Endothelial cell of umbilical vein (primary cell): ENCODE data around the gene CDC40. TPM values are rescaled to one million over a fixed set of nuclear protein-coding genes. Genes with fewer than 3 reads are reported as not detected.

ENCODE experiments used
- BruUV-seq: library from RNA; stranded (reverse); fragments of 400-500 nt; replicated peaks from 2 replicates; lab custom pipeline; 2021; lab: Mats Ljungman, UMichigan
- CTCF ChIA-PET: fragments of 300-600, 350-600 bp; sonication (Branson Sonifier 250); formaldehyde crosslinking; loops from one replicate; lab custom pipeline; 2021; ENCODE audit warnings: antibody characterized with exemption, inconsistent platforms; lab: Charles Lee
- POLR2A ChIA-PET: fragments of 300-600, 350-600 bp; sonication (Branson Sonifier 250); formaldehyde crosslinking; loops from one replicate; lab custom pipeline; 2021; ENCODE audit warnings: antibody characterized with exemption, inconsistent platforms; lab: Charles Lee
- DNase-seq: peaks from one replicate; pipeline ENCODE4 v3.0.0-alpha.2; 2011; ENCODE audit warnings: low read depth, low spot score
- FAIRE-seq: peaks from 2 replicates; lab custom pipeline; 2011; peaks lifted over from hg19 to GRCh38; lab: Jason Lieb, UNC
- H2AFZ ChIP-seq: 2 replicates; pipeline ENCODE4 v1.6.0; 2012; ENCODE audit warnings: low read depth, low read length, control low read depth, inconsistent platforms
- H3K27ac ChIP-seq: 2 replicates; pipeline ENCODE4 v1.5.1; 2011; ENCODE audit warnings: low read depth, mild to moderate bottlenecking, control low read depth, low read length, moderate library complexity; ENCODE audit not compliant: insufficient read depth
- H3K27me3 ChIP-seq, 2 experiments: 2 replicates each; pipeline versions ENCODE4 v1.6.0 to v1.6.1; 2011; ENCODE audit warnings: low read length in 2 of 2, mixed read lengths in 1 of 2; ENCODE audit not compliant: control insufficient read depth in 2 of 2, insufficient read depth in 2 of 2
- H3K36me3 ChIP-seq, 2 experiments: 2 replicates in 1 of 2; 3 replicates in 1 of 2; pipeline ENCODE4 v1.5.1; 2011; ENCODE audit warnings: low read length in 2 of 2, mild to moderate bottlenecking in 1 of 2, moderate library complexity in 1 of 2; ENCODE audit not compliant: control insufficient read depth in 2 of 2, insufficient read depth in 2 of 2; ENCODE audit errors: extremely low read depth in 1 of 2
- H3K4me1 ChIP-seq: 3 replicates; pipeline ENCODE4 v1.5.1; 2011; ENCODE audit warnings: mild to moderate bottlenecking, low read length; ENCODE audit not compliant: control insufficient read depth, insufficient read depth; ENCODE audit errors: extremely low read depth
- H3K4me2 ChIP-seq: 2 replicates; pipeline ENCODE4 v1.6.1; 2011; ENCODE audit warnings: low read length, control low read depth, mixed read lengths; ENCODE audit not compliant: insufficient read depth
- H3K4me3 ChIP-seq, 3 experiments: fragments of 200-600 bp in 1 of 3; sonication (generic), shearing (Covaris generic) in 1 of 3; replicated peaks in 1 of 3; 2 replicates each; pipeline ENCODE4 v1.5.1; 2011 to 2016; ENCODE audit warnings: control low read depth in 3 of 3, low read length in 3 of 3, mild to moderate bottlenecking in 2 of 3, inconsistent platforms in 1 of 3, low read depth in 1 of 3, moderate library complexity in 1 of 3; ENCODE audit not compliant: insufficient read depth in 1 of 3
- H3K79me2 ChIP-seq: 2 replicates; pipeline ENCODE4 v1.6.0; 2012; ENCODE audit warnings: low read length, inconsistent platforms; ENCODE audit not compliant: control insufficient read depth, insufficient read depth
- H3K9ac ChIP-seq: replicated peaks from 2 replicates; pipeline ENCODE3; 2011; ENCODE audit warnings: low read length, control low read depth; ENCODE audit not compliant: insufficient read depth; ENCODE audit errors: extremely low read depth
- H3K9me1 ChIP-seq: replicated peaks from 3 replicates; pipeline ENCODE4 v1.6.0; 2011; ENCODE audit warnings: mild to moderate bottlenecking, low read length; ENCODE audit not compliant: control insufficient read depth, insufficient read depth; ENCODE audit errors: extremely low read depth
- H3K9me3 ChIP-seq: replicated peaks from 2 replicates; pipeline ENCODE4 v1.5.1; 2012; ENCODE audit warnings: low read length, inconsistent platforms; ENCODE audit not compliant: control insufficient read depth, insufficient read depth
- H4K20me1 ChIP-seq: replicated peaks from 2 replicates; pipeline ENCODE3; 2011; ENCODE audit warnings: mild to moderate bottlenecking, low read length; ENCODE audit not compliant: control insufficient read depth, insufficient read depth; ENCODE audit errors: extremely low read depth
- CTCF ChIP-seq, 2 donors: IDR thresholded peaks; 1 replicate in 1 of 2; 2 replicates in 1 of 2; pipeline ENCODE4 v1.5.1; 2011; ENCODE audit warnings: low read length in 2 of 2, mild to moderate bottlenecking in 2 of 2, moderate library complexity in 2 of 2, control low read depth in 1 of 2, inconsistent platforms in 1 of 2, low read depth in 1 of 2; ENCODE audit not compliant: insufficient read depth in 1 of 2; ENCODE audit errors: extremely low read depth in 1 of 2
- EZH2 ChIP-seq: IDR thresholded peaks from 2 replicates; pipeline ENCODE4 v1.6.1; 2012; ENCODE audit warnings: borderline replicate concordance, low read depth, mild to moderate bottlenecking, moderate library complexity, low read length, inconsistent platforms; ENCODE audit not compliant: severe bottlenecking
- FOS ChIP-seq: IDR thresholded peaks from 2 replicates; pipeline ENCODE4 v1.6.1; 2011; ENCODE audit warnings: mild to moderate bottlenecking, low read length, moderate library complexity, borderline replicate concordance; ENCODE audit not compliant: insufficient read depth
- GATA2 ChIP-seq: IDR thresholded peaks from 2 replicates; pipeline ENCODE4 v1.7.0; 2011; ENCODE audit warnings: low read depth, mild to moderate bottlenecking, moderate library complexity, mixed read lengths, low read length; ENCODE audit not compliant: insufficient read length, insufficient read depth
- POLR2AphosphoS5 ChIP-seq: IDR thresholded peaks from 2 replicates; pipeline ENCODE4 v1.6.1; 2012; ENCODE audit warnings: low read depth, mild to moderate bottlenecking, control low read depth, low read length, moderate library complexity; ENCODE audit not compliant: insufficient read depth
- dilution Hi-C: fragments of 300-500 bp; cut with MboI; formaldehyde crosslinking; loops from one replicate; pipeline ENCODE4 v1.15.0; 2019; ENCODE audit warnings: low sequenced_read_pairs; ENCODE audit not compliant: extremely low pct_ligation_motif_present
- intact Hi-C: fragments of 100-400 bp; cut with micrococcal nuclease; formaldehyde crosslinking; loops from one replicate; pipeline ENCODE4 v1.10.0; 2022
- polyA plus RNA-seq, 4 experiments: library from polyadenylated mRNA; depleted of rRNA in 3 of 4; stranded (reverse) in 3 of 4; unstranded in 1 of 4; fragments of >200 nt; gene quantifications; 2 replicates each; pipeline versions ENCODE4 v1.2.1 to v1.2.3, GENCODE V29; 2011 to 2012; ENCODE audit warnings: missing spikeins in 1 of 4
- total RNA-seq: library from RNA; stranded (reverse); gene quantifications from 2 replicates; pipeline ENCODE4 v1.2.3, GENCODE V29; 2021
- TF ChIP-seq, protein P1 (sequence below): IDR thresholded peaks from 2 replicates; pipeline ENCODE4 v1.6.1; 2011; ENCODE audit not compliant: insufficient read depth, insufficient read length

The CDC40 gene
- total and polyA plus RNA-seq, 2 donors (not counting 3 experiments of a cell fraction or from before 2014, with no cell fraction given): 7.2 to 18.5 TPM

DNA sequence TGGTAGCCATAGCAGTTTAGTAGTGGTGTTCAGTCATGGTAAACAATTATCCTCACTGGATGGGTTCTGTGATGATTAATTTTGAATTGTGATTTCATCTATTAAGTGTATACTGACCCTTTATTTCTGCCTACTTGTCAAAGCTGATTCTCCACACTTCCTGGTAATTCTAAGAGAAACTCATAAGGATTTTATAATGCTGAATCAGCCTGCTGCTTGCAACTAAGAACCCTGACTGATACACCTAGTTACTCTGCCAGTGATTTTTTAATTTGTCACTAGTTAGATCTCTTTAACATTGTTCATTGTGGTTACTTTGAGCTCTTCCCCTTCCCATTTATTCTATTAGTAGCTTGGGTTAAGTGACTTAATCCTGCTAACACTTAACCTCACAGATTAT, 8.6 kb downstream of the CDC40 start:
- Histone ChIP-seq H3K9me1 (no peaks in the 10 kb centered on the region), H3K9ac (no peak overlapping the region), H3K79me2 (peaks cover 70% of the 10 kb centered on the region), H3K36me3 (no peaks in the 10 kb centered on the region), H3K27me3 (no peaks in the 10 kb centered on the region), H3K4me2 (no peak overlapping the region), H3K27ac (no peak overlapping the region), H3K4me1 (peaks cover 17% of the 10 kb centered on the region), H4K20me1 (peaks cover 6% of the 10 kb centered on the region), H2AFZ (no peak overlapping the region), H3K9me3 (no peaks in the 10 kb centered on the region), H3K4me3 (no peak overlapping the region)
- no TSS peak for BruUV-seq
- ChIA-PET POLR2A (no interaction called here), CTCF (interaction anchor here (1.1 to 1.3 kb wide), 2 partner anchors 10 to 11 kb away, joined by 4 to 5 read pairs; no protein-coding TSS in a partner anchor)
- DNase-seq: no peak
- dilution Hi-C loops (no loop called here), intact Hi-C loops (loop anchor here (10.0 kb wide), 1 partner anchor 1624 kb away; the partner anchor contains the start of gene FOXO3)
- FAIRE-seq: no peak
- TF ChIP-seq FOS: no peak
- TF ChIP-seq POLR2AphosphoS5: no peak
- TF ChIP-seq, protein P1, sequence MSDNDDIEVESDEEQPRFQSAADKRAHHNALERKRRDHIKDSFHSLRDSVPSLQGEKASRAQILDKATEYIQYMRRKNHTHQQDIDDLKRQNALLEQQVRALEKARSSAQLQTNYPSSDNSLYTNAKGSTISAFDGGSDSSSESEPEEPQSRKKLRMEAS: no peak
- TF ChIP-seq EZH2: no peak
- no peak for TF ChIP-seq CTCF (IDR thresholded peaks at IDR 0.05; ENCODE audit: extremely low read depth in 1 of 2, insufficient read depth in 1 of 2, low read depth in 1 of 2, low read length in 2 of 2)
- TF ChIP-seq GATA2: no peak
